ENCODE data around the gene COL9A3.

DNA sequence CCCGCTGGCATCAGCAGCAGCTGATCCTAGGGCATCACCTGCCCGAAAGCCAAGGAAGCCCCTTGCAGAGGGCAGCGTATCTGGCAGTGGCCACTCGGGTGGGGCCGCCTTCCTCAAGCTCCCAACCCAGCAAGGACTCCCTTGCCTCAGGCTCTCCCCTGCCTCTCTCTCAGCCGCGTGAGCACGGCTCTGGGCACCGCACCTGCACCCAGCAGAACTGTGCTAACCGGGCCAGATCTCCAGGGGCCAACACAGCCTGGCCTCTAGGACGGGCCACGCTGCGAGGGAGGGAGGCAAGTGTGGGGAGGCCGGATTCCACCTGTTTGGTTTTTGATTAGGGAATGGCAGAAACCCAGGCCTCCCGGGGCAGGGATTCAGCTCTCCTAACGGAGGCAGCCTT, 32.4 kb upstream of the COL9A3 start:
- TF ChIP-seq EP300 (IDR thresholded peaks at IDR 0.05; ENCODE audit: borderline replicate concordance) (no peak), NFIC (IDR thresholded peaks at IDR 0.05) (no peak), TAF1 (IDR thresholded peaks at IDR 0.05; ENCODE audit: low read depth) (no peak), CEBPB (IDR thresholded peaks at IDR 0.05) (no peak)
